Glomerular endothelial cell (primary cell): ENCODE data around the gene SPEG. TPM values are rescaled to one million over a fixed set of nuclear protein-coding genes. Genes with fewer than 3 reads are reported as not detected.
"Not testable (repeated sequence)": the region's sequence is repeated elsewhere in the genome, so short reads cannot be mapped to it uniquely, and the experiment has no call there.

Source experiments
- DNase-seq: peaks from one replicate; pipeline ENCODE4 v3.0.0-alpha.2; 2011; ENCODE audit warnings: low read depth, low spot score; ENCODE audit errors: extremely low read depth
- total RNA-seq: library from RNA; depleted of rRNA; stranded (reverse); fragments of >200 nt; gene quantifications from 2 replicates; pipeline ENCODE4 v1.2.3, GENCODE V29; 2015

SPEG gene
- total RNA-seq, result 1.6 and 1.7 TPM in 2 replicates

GRCh38 chr2:219434718-219435525 lies at the start of gene SPEG:
SPEG (plus strand) TSS chr2:219434843; CDS start chr2:219434978, 135 bp downstream.
- DNase-seq, result no peak

GRCh38 chr2:219384859-219385258 lies 49.8 kb upstream of the SPEG start:
- DNase-seq, result no peak

DNA sequence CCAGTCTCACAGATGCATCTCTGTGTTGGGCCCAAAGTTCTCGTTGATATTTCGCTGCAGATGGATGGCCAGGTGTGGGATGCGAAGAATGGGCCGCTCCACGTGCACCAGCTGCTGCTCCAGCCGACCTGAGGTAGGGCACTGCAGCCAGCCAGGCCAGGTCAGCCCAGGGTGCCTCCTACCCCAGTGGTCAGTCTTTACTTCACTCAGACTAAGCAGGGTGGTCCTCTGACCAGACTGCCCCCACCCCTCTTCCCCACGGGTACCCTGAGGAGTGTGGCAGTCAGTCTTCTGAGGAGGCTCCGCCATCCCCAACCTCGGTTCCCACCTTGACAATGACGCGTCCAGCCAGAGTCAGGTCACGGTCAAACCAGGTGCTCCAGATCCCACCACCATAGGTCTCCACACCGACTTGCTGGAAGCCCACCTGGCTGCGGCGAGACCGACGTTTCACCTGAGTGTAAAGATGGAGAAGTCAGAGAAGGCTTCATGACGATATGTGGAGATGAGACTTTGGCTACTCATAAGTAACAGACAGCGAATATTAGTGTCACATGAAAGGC lies 48.6 kb upstream of the SPEG start:
- no peak for DNase-seq

DNA sequence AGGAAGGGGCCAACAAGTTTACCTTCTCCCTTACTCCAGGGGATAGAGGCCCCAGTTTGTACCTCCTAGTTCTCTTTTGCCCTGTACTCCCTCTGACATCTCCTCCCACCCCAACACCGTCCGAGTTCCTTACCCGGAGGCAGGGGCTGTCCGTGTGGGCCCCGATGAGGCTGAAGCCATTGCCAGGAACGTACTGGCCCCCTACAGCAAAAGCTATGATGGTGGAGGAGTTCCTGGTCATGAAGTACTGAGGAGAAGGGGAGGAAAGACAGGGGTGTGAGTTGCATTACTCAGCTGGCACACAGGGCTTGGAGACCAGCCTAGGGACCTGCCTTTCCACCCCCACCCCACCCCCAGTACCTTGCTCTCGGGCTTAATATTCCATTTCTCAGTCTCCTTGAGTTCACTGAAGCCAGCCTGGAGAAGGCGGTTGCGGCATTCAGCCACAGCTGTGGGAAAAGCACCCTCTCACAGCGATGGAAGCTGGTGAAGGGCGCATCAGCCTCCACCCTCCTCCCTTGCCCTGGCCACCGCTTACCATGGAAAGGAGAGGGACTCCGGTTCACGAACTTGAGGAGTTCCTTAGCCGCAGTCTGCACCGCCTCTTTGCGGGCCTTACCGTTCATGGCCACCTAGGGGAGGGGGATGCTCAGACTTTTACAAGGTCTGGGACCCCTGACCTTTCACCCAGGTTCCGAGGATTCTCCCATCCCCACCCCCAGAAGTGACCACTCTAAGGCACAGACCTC lies 47.9 kb upstream of the SPEG start:
- no peak for DNase-seq

GRCh38 chr2:219387306-219388120 lies 47.1 kb upstream of the SPEG start, which contains the start of gene DNPEP:
DNPEP (minus strand) TSS chr2:219387912; CDS start chr2:219387794, 118 bp downstream.
- no peak for DNase-seq

DNA sequence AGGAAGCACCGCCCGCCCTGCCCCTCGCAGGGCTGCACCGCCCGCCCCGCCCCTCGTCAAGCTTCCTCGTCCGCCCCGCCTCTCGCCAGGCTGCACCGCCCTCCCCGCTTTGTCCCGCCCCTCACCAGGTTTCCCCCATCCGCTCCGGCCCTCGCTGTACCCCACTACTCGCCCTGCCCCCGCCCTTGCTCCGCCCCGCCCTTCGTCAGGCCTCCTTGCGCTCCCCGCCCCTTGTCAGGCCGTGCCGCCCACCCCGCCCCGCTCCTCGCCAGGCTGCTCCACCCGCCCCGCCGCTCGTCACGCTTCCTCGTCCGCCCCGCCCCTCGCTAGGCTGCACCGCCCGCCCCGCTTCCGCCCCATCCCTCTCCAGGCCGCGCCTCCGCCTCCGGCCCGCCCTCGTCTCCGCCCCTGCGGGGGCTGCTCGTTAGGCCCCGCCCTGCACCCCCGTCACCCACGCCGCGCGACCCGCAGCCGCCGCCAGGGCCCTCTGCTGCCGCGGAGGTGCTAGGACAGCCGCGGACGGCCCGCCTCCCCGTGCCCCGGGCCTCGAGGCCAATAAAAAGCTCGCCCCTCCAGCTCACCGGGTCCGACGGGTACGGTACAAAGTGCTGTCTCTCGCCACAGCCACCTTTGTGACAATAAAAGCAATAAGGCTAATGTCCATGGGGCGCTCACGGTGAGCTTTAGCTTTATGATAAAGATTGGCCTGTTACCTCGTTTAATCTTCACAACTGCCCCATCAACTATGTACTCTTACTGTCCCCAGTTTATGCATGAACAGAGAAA lies 46.3 kb upstream of the SPEG start:
- no peak for DNase-seq

GRCh38 chr2:219388907-219389156 lies 45.8 kb upstream of the SPEG start:
- DNase-seq, result no peak

DNA sequence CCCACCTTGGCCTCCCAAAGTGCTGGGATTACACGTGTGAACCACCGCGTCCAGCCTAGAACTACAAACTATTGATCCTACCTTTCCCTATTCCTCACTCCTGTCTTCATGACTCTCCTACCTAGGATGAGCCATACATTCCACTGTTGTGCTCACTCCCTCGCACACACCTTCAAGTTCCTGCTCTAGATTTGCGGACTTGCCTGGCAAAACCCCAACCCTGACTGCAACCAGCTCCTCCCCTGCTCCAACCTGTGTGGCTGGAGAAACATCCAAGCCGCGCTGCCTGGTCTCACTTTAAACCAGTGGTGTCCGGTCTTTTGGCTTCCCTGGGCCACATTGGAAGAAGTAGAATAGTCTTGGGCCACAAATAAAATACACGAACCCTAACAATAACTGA lies 41.9 kb upstream of the SPEG start:
- DNase-seq, result no peak

DNA sequence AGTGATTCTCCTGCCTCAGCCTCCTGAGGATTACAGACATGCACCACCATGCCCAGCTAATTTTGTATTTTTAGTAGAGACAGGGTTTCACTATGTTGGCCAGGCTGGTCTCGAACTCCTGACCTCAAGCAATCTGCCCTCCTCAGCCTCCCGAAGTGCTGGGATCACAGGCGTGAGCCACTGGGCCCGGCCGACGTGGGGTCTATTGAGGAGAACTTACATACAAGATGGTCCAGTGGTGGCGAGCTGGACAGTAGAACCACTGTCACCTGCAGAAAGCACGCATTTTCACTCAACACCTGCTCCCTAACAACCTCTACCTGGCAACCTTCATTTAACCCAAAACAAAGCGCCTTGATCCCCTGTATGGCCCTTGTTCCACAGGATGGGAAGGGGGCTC lies 39.6 kb upstream of the SPEG start:
- not testable (repeated sequence) for DNase-seq

GRCh38 chr2:219395609-219396008 lies 39.0 kb upstream of the SPEG start:
- DNase-seq, result no peak

- no peak for DNase-seq
Measured at GRCh38 chr2:219396863-219397457, 37.7 kb upstream of the SPEG start.

DNA sequence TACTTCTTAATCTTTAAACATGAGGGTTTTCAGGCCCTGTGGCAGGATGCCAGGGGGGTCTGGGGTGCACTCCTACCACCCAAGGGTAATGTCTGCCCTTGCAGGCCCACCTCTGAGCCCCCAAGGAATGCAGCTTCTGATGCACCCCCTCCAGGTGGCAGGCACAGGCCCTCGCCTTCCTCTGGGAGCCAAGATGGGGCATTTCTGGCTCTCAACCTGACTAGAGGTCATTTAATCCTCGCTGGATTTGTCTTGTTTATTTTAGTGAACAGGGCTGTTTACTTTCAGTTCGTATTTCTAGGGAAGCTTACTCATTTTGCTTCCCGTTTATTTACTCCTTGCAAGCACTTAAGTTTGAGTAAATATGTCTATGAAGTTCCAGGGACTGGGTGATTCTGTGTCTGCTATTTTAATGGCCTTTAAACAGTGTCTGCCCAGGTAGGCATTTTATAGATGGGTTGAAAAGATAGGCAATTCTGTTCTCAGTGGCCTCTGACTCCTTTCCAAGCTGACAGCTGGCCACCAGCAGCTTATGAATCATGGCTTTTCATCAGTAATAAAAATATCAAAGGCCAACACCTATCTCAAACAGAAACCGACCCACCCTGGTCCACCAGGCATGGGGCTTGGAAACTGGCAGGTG lies 35.8 kb upstream of the SPEG start:
- no peak for DNase-seq

DNA sequence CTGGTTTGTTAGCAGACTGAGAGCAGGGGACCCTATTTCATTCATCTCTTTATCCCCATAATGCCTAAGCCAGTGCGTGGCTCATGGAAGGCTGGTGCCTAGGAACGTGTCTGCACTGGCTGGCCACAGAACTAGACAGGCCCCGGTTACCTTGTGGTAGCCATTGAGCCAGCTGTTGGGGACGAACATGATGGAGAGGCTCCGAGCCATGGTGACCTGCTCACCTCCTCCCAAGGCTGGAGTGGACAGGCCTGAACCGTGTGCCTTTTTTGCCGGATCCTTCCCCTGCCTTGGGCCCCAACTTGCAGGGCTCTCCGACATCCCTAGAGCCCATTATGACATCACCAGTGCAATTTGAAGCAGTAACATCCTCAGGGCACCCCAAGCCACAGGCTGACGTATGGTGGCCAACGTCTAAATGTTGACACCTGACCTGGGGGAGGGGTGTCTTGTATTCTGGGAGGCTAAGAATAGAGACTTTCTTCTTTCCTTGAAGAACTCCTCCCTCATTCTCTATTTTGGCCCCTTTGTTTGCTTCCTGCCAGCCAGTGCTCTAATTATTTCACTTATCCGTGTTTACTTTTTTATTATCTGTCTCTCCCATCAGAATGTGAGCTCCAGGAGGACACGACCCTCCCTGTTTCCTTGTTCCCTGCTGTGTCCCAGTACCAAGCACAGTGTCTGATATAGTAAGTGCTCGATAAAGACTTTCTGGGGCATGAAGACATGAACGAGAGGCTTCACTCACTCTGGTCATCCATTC lies 34.7 kb upstream of the SPEG start:
- no peak for DNase-seq

- no peak for DNase-seq
Measured at GRCh38 chr2:219400562-219400961, 34.1 kb upstream of the SPEG start.

- DNase-seq, result no peak
Measured at GRCh38 chr2:219401606-219402005, 33.0 kb upstream of the SPEG start.

- DNase-seq, result peak; percentile 52
Measured at GRCh38 chr2:219402665-219403515, 31.8 kb upstream of the SPEG start.

- DNase-seq, result no peak
Measured at GRCh38 chr2:219403861-219404260, 30.8 kb upstream of the SPEG start.
